Gastroesophageal sphincter (tissue), 4 donors: ENCODE data around the gene PARP6. TPM values are rescaled to one million over a fixed set of nuclear protein-coding genes. Genes with fewer than 3 reads are reported as not detected.

Source experiments
- ATAC-seq: fragments of 150-250 bp; one replicate; pipeline ENCODE4 v1.9.1; 2016; ENCODE audit warnings: mild to moderate bottlenecking, moderate library complexity
- H3K27ac ChIP-seq, 4 donors: fragments of 200-600 bp; sonication (generic) in 3 of 4; 1 replicate in 3 of 4; 2 replicates in 1 of 4; pipeline ENCODE4 v1.5.1; 2016 to 2019
- H3K27me3 ChIP-seq: fragments of 200-600 bp; sonication (generic); one replicate; pipeline ENCODE4 v1.5.1; 2019
- H3K36me3 ChIP-seq, 2 donors: fragments of 200-600 bp; sonication (generic); one replicate each; pipeline ENCODE4 v1.5.1; 2019; ENCODE audit warnings: control low read depth in 1 of 2
- H3K4me1 ChIP-seq, 3 donors: fragments of 200-600 bp; sonication (generic); 1 replicate in 2 of 3; 2 replicates in 1 of 3; pipeline ENCODE4 v1.5.1; 2016 to 2019; ENCODE audit warnings: control low read depth in 2 of 3
- H3K4me3 ChIP-seq, 2 donors: fragments of 200-600 bp; sonication (generic); one replicate each; pipeline ENCODE4 v1.5.1; 2019; ENCODE audit warnings: mild to moderate bottlenecking in 1 of 2, moderate library complexity in 1 of 2
- H3K9me3 ChIP-seq, 3 donors: fragments of 200-600 bp; sonication (generic); one replicate each; pipeline ENCODE4 v1.5.1; 2017 to 2019; ENCODE audit warnings: control low read depth in 2 of 3
- CTCF ChIP-seq, 4 experiments: fragments of 200-600 bp in 2 of 4; fragments of 450-650 bp in 2 of 4; sonication (generic) in 1 of 4; IDR thresholded peaks; one replicate each; pipeline ENCODE4 v1.5.1; 2017 to 2019; ENCODE audit warnings: antibody characterized with exemption in 4 of 4, mild to moderate bottlenecking in 2 of 4, moderate library complexity in 2 of 4
- EP300 ChIP-seq: sonication (generic); formaldehyde crosslinking; IDR thresholded peaks from one replicate; pipeline ENCODE4 v1.6.1; 2017; ENCODE audit warnings: antibody characterized with exemption, mild to moderate bottlenecking
- POLR2A ChIP-seq, 2 donors: fragments of 450-650 bp; IDR thresholded peaks; one replicate each; pipeline ENCODE4 v1.6.1; 2017; ENCODE audit warnings: antibody characterized with exemption in 2 of 2, mild to moderate bottlenecking in 2 of 2, moderate library complexity in 1 of 2
- POLR2AphosphoS5 ChIP-seq: sonication (generic); formaldehyde crosslinking; IDR thresholded peaks from one replicate; pipeline ENCODE4 v1.6.1; 2017; ENCODE audit warnings: antibody characterized with exemption
- WGBS, 2 donors: methylation state at CpG; one replicate each; pipeline ENCODE4 v1.1.5; 2018; ENCODE audit warnings: low coverage in 1 of 2; 5-methylcytosine and 5-hydroxymethylcytosine counted together
- total RNA-seq, 4 donors: library from RNA; depleted of rRNA; stranded (reverse); fragments of >200 nt; gene quantifications; one replicate each; pipeline ENCODE4 v1.1.0, GENCODE V29; 2016

Gene PARP6
- total RNA-seq, 4 donors from 2014 or later: 38.2 to 98.7 (median 71.4) TPM

GRCh38 chr15:72307026-72307425 lies 34.7 kb upstream of the PARP6 start:
- Histone ChIP-seq H3K9me3 (no peaks in the 10 kb centered on the region), H3K4me3 (no peak overlapping the region), H3K4me1 (no peaks in the 10 kb centered on the region), H3K36me3 (peaks cover 0 to 9% of the 10 kb centered on the region in 2 donors), H3K27me3 (no peaks in the 10 kb centered on the region), H3K27ac (no peak overlapping the region)
- TF ChIP-seq POLR2AphosphoS5: no peak
- no peak for ATAC-seq
- 50 to 71% methylated on average over 1 to 4 of the region's 5 CpGs for WGBS, 2 donors

GRCh38 chr15:72306211-72306785 lies 33.9 kb upstream of the PARP6 start:
- Histone ChIP-seq H3K4me3 (no peak overlapping the region), H3K27me3 (no peaks in the 10 kb centered on the region), H3K4me1 (no peaks in the 10 kb centered on the region), H3K9me3 (no peaks in the 10 kb centered on the region), H3K36me3 (peaks cover 0 to 9% of the 10 kb centered on the region in 2 donors), H3K27ac (no peak overlapping the region)
- ATAC-seq: no peak
- WGBS, 2 donors: 59 to 75% methylated on average over 3 to 5 of the region's 10 CpGs
- TF ChIP-seq POLR2A (IDR thresholded peaks at IDR 0.05) (no peak), EP300 (no peak), CTCF (IDR thresholded peaks at IDR 0.05) (no peak), POLR2AphosphoS5 (no peak)

GRCh38 chr15:72304596-72304995 lies 32.2 kb upstream of the PARP6 start:
- no peak for ATAC-seq
- Histone ChIP-seq H3K27me3 (no peaks in the 10 kb centered on the region), H3K4me1 (no peaks in the 10 kb centered on the region), H3K36me3 (peaks cover 0 to 13% of the 10 kb centered on the region in 2 donors), H3K9me3 (no peaks in the 10 kb centered on the region), H3K4me3 (no peak overlapping the region), H3K27ac (no peak overlapping the region)
- WGBS, 2 donors: 100% methylated on average over 2 of the region's 7 CpGs; no CpG with 5 or more reads in 1 of the 2 donors
- TF ChIP-seq POLR2AphosphoS5 (no peak), CTCF (IDR thresholded peaks at IDR 0.05) (no peak), POLR2A (IDR thresholded peaks at IDR 0.05) (no peak), EP300 (no peak)

- Histone ChIP-seq H3K27me3 (no peaks in the 10 kb centered on the region), H3K27ac (no peak overlapping the region), H3K4me1 (no peaks in the 10 kb centered on the region), H3K36me3 (peaks cover 0 to 15% of the 10 kb centered on the region in 2 donors), H3K9me3 (no peaks in the 10 kb centered on the region), H3K4me3 (no peak overlapping the region)
- TF ChIP-seq CTCF (IDR thresholded peaks at IDR 0.05): no peak
- no peak for TF ChIP-seq POLR2A (IDR thresholded peaks at IDR 0.05)
- WGBS, 2 donors: 43 to 60% methylated on average over 1 of the region's 1 CpG
- no peak for ATAC-seq
These were observed 30.6 kb upstream of the PARP6 start for GRCh38 chr15:72302955-72303354.

- H3K9me3 ChIP-seq: no peaks in the 10 kb centered on the region
- H3K4me1 ChIP-seq: no peaks in the 10 kb centered on the region
- H3K27me3 ChIP-seq: no peaks in the 10 kb centered on the region
- H3K4me3 ChIP-seq: no peak overlapping the region
- H3K27ac ChIP-seq: no peak overlapping the region
- ATAC-seq: no peak
- peaks cover 0 to 9% of the 10 kb centered on the region in 2 donors for H3K36me3 ChIP-seq
- 100% methylated on average over 1 of the region's 52 CpGs; no CpG with 5 or more reads in 1 of the 2 donors for WGBS, 2 donors
- no peak for TF ChIP-seq POLR2AphosphoS5
- TF ChIP-seq POLR2A (IDR thresholded peaks at IDR 0.05): no peak
- no peak for TF ChIP-seq CTCF (IDR thresholded peaks at IDR 0.05)
- no peak for TF ChIP-seq EP300
These were observed 17.4 kb upstream of the PARP6 start for GRCh38 chr15:72289597-72290325.
